Neural cell (in vitro differentiated cells): ENCODE measurements around the gene SHISA3. TPM values are rescaled to one million over a fixed set of nuclear protein-coding genes. Genes with fewer than 3 reads are reported as not detected.

Source experiments
- H2AFZ ChIP-seq: fragments of 200-600, 300-800 bp; sonication (generic), shearing (Covaris generic); 2 replicates; pipeline ENCODE4 v1.6.0; 2014; ENCODE audit warnings: low read depth, mild to moderate bottlenecking, antibody characterized with exemption, low read length, moderate library complexity
- H3F3A ChIP-seq: fragments of 200-600 bp; shearing (Covaris generic); 2 replicates; pipeline ENCODE4 v1.6.1; 2016; ENCODE audit warnings: mild to moderate bottlenecking, moderate library complexity, mixed read lengths, antibody characterized with exemption, low read length; ENCODE audit not compliant: insufficient read depth, poor library complexity, severe bottlenecking
- H3K27ac ChIP-seq: fragments of 200-600, 300-800 bp; sonication (generic), shearing (Covaris generic); 2 replicates; pipeline ENCODE4 v1.5.1; 2014; ENCODE audit warnings: mild to moderate bottlenecking, low read length, moderate library complexity
- H3K27me3 ChIP-seq: fragments of 300-800, 200-600 bp; sonication (generic), shearing (Covaris generic); 2 replicates; pipeline ENCODE4 v1.6.0; 2014; ENCODE audit warnings: mild to moderate bottlenecking, low read depth, low read length, moderate library complexity; ENCODE audit not compliant: insufficient read depth
- H3K36me3 ChIP-seq: fragments of 300-800, 200-600 bp; sonication (generic), shearing (Covaris generic); 2 replicates; pipeline ENCODE4 v1.5.1; 2014; ENCODE audit warnings: mild to moderate bottlenecking, antibody characterized with exemption, low read length, moderate library complexity; ENCODE audit not compliant: insufficient read depth
- H3K4me2 ChIP-seq: fragments of 300-800, 200-600 bp; sonication (generic), shearing (Covaris generic); 2 replicates; pipeline ENCODE4 v1.6.0; 2014; ENCODE audit warnings: mild to moderate bottlenecking, low read length
- H3K4me3 ChIP-seq: fragments of 300-800, 200-600 bp; sonication (generic), shearing (Covaris generic); 2 replicates; pipeline ENCODE4 v1.5.1; 2014; ENCODE audit warnings: mild to moderate bottlenecking, low read length, moderate library complexity
- H3K79me2 ChIP-seq: fragments of 200-600 bp; shearing (Covaris generic); replicated peaks from 2 replicates; pipeline ENCODE4 v1.6.0; 2014; ENCODE audit warnings: mild to moderate bottlenecking, low read length, moderate library complexity; ENCODE audit not compliant: insufficient read depth
- H3K9ac ChIP-seq: fragments of 300-800, 200-600 bp; sonication (generic), shearing (Covaris generic); 2 replicates; pipeline ENCODE4 v1.6.1; 2016; ENCODE audit warnings: mild to moderate bottlenecking, low read length, mixed read lengths
- H3K9me2 ChIP-seq: fragments of 200-600 bp; shearing (Covaris generic); 2 replicates; pipeline ENCODE4 v1.6.1; 2016; ENCODE audit warnings: mild to moderate bottlenecking, low read length, mixed read lengths; ENCODE audit not compliant: insufficient read depth
- H3K9me3 ChIP-seq: fragments of 200-600, 300-800 bp; sonication (generic), shearing (Covaris generic); 2 replicates; pipeline ENCODE4 v1.6.1; 2016; ENCODE audit warnings: mild to moderate bottlenecking, mixed run types, low read length, moderate library complexity, mixed read lengths
- H4K20me1 ChIP-seq: fragments of 200-600 bp; shearing (Covaris generic); 2 replicates; pipeline ENCODE4 v1.6.1; 2016; ENCODE audit warnings: mild to moderate bottlenecking, mixed run types; ENCODE audit not compliant: insufficient read depth
- EP300 ChIP-seq: fragments of 450-650 bp; conservative IDR thresholded peaks from 2 replicates; pipeline ENCODE4 v1.6.1; 2014; ENCODE audit warnings: antibody characterized with exemption, mild to moderate bottlenecking, moderate library complexity; ENCODE audit not compliant: poor library complexity, severe bottlenecking
- EZH2 ChIP-seq: fragments of 200-600, 300-800 bp; shearing (Covaris generic), sonication (generic); IDR thresholded peaks from 2 replicates; pipeline ENCODE4 v1.6.1; 2014; ENCODE audit warnings: antibody characterized with exemption, low read length, borderline replicate concordance, mild to moderate bottlenecking; ENCODE audit not compliant: insufficient read depth, poor library complexity, severe bottlenecking
- MXI1 ChIP-seq: fragments of 450-650 bp; conservative IDR thresholded peaks from 2 replicates; pipeline ENCODE4 v1.6.1; 2014; ENCODE audit warnings: antibody characterized with exemption, mild to moderate bottlenecking; ENCODE audit not compliant: poor library complexity, severe bottlenecking
- POLR2AphosphoS5 ChIP-seq: IDR thresholded peaks from 2 replicates; pipeline ENCODE4 v1.6.1; 2012
- RAD21 ChIP-seq: fragments of 450-650 bp; conservative IDR thresholded peaks from 2 replicates; pipeline ENCODE4 v1.6.1; 2014; ENCODE audit warnings: antibody characterized with exemption, mild to moderate bottlenecking, moderate library complexity
- REST ChIP-seq: IDR thresholded peaks from 2 replicates; pipeline ENCODE4 v1.6.1; 2012; ENCODE audit warnings: borderline replicate concordance
- SMC3 ChIP-seq: fragments of 450-650 bp; conservative IDR thresholded peaks from 2 replicates; pipeline ENCODE4 v1.6.1; 2014; ENCODE audit warnings: antibody characterized with exemption, mild to moderate bottlenecking, moderate library complexity; ENCODE audit not compliant: poor library complexity
- TAF1 ChIP-seq: IDR thresholded peaks from 2 replicates; pipeline ENCODE4 v1.6.1; 2012; ENCODE audit warnings: low read depth
- polyA plus RNA-seq: library from polyadenylated mRNA; depleted of rRNA; stranded (reverse); fragments of >200 nt; gene quantifications from 2 replicates; pipeline ENCODE4 v1.2.3, GENCODE V29; 2014
- TF ChIP-seq, protein P1 (sequence below): fragments of 450-650 bp; IDR thresholded peaks from 2 replicates; pipeline ENCODE4 v1.5.1; 2014; ENCODE audit warnings: antibody characterized with exemption, mild to moderate bottlenecking, moderate library complexity; ENCODE audit not compliant: poor library complexity, severe bottlenecking

Gene SHISA3
- polyA plus RNA-seq, 1 donor from 2014 or later, result not detected

GRCh38 chr4:42428036-42428435, 30.7 kb downstream of the SHISA3 start:
- Histone ChIP-seq H3K79me2 (no peaks in the 10 kb centered on the region), H3K27me3 (no peaks in the 10 kb centered on the region), H4K20me1 (no peaks in the 10 kb centered on the region), H3K27ac (no peak overlapping the region), H3K4me2 (no peak overlapping the region), H2AFZ (no peak overlapping the region), H3K4me3 (no peak overlapping the region), H3K9me2 (no peaks in the 10 kb centered on the region), H3K36me3 (no peaks in the 10 kb centered on the region), H3K9me3 (no peaks in the 10 kb centered on the region), H3F3A (no peaks in the 10 kb centered on the region), H3K9ac (no peak overlapping the region)
- TF ChIP-seq MXI1, result no peak
- TF ChIP-seq RAD21, result no peak
- no peak for TF ChIP-seq EP300
- no peak for TF ChIP-seq EZH2
- TF ChIP-seq REST, result no peak
- TF ChIP-seq SMC3, result no peak
- TF ChIP-seq, protein P1, sequence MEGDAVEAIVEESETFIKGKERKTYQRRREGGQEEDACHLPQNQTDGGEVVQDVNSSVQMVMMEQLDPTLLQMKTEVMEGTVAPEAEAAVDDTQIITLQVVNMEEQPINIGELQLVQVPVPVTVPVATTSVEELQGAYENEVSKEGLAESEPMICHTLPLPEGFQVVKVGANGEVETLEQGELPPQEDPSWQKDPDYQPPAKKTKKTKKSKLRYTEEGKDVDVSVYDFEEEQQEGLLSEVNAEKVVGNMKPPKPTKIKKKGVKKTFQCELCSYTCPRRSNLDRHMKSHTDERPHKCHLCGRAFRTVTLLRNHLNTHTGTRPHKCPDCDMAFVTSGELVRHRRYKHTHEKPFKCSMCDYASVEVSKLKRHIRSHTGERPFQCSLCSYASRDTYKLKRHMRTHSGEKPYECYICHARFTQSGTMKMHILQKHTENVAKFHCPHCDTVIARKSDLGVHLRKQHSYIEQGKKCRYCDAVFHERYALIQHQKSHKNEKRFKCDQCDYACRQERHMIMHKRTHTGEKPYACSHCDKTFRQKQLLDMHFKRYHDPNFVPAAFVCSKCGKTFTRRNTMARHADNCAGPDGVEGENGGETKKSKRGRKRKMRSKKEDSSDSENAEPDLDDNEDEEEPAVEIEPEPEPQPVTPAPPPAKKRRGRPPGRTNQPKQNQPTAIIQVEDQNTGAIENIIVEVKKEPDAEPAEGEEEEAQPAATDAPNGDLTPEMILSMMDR, result no peak
- TF ChIP-seq TAF1, result no peak
- TF ChIP-seq POLR2AphosphoS5, result no peak

DNA sequence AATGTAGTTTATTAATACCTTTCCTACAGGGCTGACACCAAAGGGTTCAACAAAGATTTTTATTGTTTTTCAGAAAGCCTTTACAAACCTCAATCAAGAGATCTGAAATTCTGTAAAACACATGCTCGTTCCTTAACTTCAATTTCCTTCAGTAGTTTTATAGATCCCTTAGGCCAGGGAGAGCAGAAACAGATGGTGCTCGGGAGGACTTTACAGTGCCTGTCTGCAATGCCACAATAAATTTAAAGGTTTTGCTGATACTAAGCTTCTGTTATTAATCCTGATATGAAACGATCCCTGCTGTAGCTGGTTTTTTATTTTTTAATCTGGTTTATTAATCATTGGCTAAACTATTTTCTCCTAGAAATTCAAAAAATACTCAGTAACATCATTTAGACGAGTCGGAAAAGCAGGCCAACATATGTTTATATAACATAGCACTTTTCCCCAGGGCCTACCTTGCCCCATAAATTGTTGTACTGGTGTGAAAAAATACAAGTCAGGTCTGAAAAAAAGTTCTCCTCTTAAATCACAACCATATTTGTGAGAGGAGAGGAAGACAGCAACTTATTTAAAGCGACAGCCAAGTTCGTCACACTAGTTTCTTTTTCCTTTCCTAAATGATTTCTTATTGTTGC, 39.8 kb downstream of the SHISA3 start:
- Histone ChIP-seq H3K4me3 (no peak overlapping the region), H3K9me2 (no peaks in the 10 kb centered on the region), H3K79me2 (no peaks in the 10 kb centered on the region), H3K9ac (no peak overlapping the region), H3K27me3 (no peaks in the 10 kb centered on the region), H2AFZ (no peak overlapping the region), H3K9me3 (no peaks in the 10 kb centered on the region), H3K4me2 (no peak overlapping the region), H4K20me1 (no peaks in the 10 kb centered on the region), H3K27ac (no peak overlapping the region), H3K36me3 (no peaks in the 10 kb centered on the region), H3F3A (no peaks in the 10 kb centered on the region)
- TF ChIP-seq SMC3, result no peak
- TF ChIP-seq, protein P1, result no peak
- no peak for TF ChIP-seq POLR2AphosphoS5
- TF ChIP-seq RAD21, result no peak
- no peak for TF ChIP-seq MXI1
